Measurements from ENCODE around the gene ANKRD60. TPM values are rescaled to one million over a fixed set of nuclear protein-coding genes. Genes with fewer than 3 reads are reported as not detected.

Gene ANKRD60, protein sequence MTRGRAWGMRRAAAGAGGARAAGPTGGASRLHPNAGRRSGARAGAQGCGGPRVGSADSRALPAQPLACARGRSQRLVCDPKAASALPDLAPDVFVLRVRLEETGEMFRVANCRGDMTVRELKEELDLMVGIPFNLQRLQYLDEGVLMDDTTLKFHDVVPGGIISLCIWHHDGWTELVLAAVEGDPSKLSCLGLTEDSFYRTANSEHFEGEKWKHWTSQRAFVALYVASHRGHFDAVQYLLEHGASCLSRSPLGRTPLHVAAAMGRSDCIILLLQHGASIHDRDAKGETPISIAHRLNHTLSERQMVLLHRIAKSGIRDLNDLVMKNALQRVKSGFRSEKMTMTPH
- not detected in 2 replicates for total RNA-seq (ENCODE audit: low replicate concordance)

GRCh38 chr20:58228484-58229197 is at the start of gene ANKRD60:
Gene ANKRD60 (minus strand): TSS chr20:58228653. CDS start chr20:58228653, 0 bp downstream.
- peak; percentile 34 for DNase-seq (ENCODE audit: low read depth)
- peak within 1 kb of the TSS; percentile 43 for H3K4me3 ChIP-seq (ENCODE audit: low read depth, low read length)

DNA sequence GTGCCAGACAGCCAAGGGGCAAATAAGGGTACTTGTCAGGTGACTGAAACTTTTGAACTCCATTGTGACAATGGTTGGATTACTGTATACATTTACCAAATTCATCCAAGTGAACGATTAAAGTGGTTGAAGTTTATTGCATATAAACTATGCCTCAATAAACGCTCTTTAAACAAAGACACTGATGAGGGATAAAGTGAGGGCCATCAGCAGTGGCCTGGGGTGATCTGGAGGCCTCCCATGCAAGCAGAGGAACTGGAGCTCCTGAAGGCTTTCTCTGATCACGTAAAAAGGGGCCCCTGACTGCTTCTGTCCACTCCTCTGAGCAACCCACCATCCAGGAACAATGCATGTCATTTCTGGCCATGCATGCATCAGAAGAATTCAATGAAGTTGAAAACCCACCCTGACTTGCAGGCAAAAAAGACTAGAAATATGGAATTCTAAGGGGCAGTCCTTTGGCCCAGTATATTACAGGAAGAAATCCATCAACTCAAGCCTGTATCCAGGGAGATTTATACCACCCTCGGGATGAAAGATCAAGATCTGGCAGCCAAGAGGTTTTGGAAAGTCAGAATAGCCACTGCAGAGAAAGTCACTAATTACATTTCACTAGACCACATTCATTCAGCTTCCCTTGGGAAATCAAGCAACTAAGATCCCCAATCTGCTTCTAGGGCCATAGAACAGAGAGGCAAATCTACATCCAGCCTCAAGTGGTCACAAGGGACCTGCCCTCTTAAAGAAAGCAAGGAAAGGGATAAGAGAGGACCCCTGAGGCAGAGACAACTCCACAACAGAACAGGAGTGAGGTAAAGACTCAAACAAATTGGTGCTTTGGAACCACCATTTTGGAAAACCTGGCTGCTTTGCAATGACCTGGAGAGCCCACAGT is 49.4 kb upstream of the ANKRD60 start:
- no peak overlapping the region for H3K4me3 ChIP-seq (ENCODE audit: low read depth, low read length)
- DNase-seq (ENCODE audit: low read depth): no peak
- TF ChIP-seq CTCF (IDR thresholded peaks at IDR 0.05; ENCODE audit: insufficient read depth, low read length): no peak

More at GRCh38 chr20:58228484-58229197, at the start of gene ANKRD60:
- no peak for TF ChIP-seq CTCF (IDR thresholded peaks at IDR 0.05; ENCODE audit: insufficient read depth, low read length)

- H3K4me3 ChIP-seq (ENCODE audit: low read depth, low read length): no peak overlapping the region
- DNase-seq (ENCODE audit: low read depth): no peak
- TF ChIP-seq CTCF (IDR thresholded peaks at IDR 0.05; ENCODE audit: insufficient read depth, low read length): no peak
Observed at GRCh38 chr20:58277107-58277506, 48.7 kb upstream of the ANKRD60 start.

DNA sequence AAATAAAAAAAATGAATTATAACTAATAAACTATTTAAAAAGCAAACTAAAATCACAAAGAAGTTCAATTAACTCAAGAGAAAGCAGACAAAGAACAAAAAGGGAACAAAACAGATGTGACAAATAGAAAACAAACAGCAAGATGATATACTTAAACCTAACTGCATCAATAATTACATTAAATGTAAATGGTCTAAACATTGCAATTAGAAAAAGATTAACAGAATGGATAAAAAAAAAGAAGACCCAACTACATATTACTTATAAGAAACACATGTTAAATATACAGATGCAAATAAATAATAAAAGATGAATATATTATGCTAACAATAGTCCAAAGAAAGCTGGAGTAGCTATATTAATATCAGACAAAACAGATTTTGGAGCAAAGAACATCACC is 45.9 kb upstream of the ANKRD60 start:
- DNase-seq (ENCODE audit: low read depth): no peak
- H3K4me3 ChIP-seq (ENCODE audit: low read depth, low read length): no peak overlapping the region
- no peak for TF ChIP-seq CTCF (IDR thresholded peaks at IDR 0.05; ENCODE audit: insufficient read depth, low read length)

GRCh38 chr20:58271606-58272351 is 43.3 kb upstream of the ANKRD60 start:
- TF ChIP-seq CTCF (IDR thresholded peaks at IDR 0.05; ENCODE audit: insufficient read depth, low read length): no peak
- no peak for DNase-seq (ENCODE audit: low read depth)
- H3K4me3 ChIP-seq (ENCODE audit: low read depth, low read length): no peak overlapping the region
